GM04503 (cell line): ENCODE results near the gene MTFR1L.
A peak's percentile ranks its signal among the peaks of the same experiment; 100 is the strongest.

Source experiments
- DNase-seq: peaks from one replicate; pipeline ENCODE4 v3.0.0-alpha.2; 2012; ENCODE audit warnings: low read depth

Gene MTFR1L

DNA sequence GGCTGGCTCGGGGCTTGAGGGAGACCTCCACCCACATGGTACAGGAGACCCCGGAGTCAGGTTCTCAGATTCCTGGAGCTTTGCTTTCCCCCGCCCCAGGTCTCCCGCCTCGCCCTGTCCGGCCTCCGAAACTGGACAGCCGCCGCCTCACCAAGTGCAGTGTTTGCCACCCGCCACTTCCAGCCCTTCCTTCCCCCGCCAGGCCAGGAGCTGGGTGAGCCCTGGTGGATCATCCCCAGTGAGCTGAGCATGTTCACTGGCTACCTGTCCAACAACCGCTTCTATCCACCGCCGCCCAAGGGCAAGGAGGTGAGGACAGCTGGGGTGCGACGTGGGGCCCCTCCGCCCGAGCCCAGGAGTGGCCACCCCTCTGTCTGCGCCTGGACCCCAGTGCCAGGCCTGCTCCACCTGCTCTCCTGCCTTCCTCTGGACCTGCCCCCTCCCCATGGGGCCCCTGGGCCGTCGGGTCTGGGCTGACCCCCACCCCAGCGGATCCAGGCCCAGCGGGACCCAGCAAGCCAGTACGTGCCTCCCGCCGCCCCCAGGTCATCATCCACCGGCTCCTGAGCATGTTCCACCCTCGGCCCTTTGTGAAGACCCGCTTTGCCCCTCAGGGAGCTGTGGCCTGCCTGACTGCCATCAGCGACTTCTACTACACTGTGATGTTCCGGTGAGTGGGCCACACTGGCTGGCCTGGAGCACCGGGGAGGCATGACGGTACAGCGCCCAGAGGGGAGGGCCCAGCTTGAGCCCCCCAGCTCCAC lies 11.1 kb upstream of the MTFR1L start:
- no peak for DNase-seq

DNA sequence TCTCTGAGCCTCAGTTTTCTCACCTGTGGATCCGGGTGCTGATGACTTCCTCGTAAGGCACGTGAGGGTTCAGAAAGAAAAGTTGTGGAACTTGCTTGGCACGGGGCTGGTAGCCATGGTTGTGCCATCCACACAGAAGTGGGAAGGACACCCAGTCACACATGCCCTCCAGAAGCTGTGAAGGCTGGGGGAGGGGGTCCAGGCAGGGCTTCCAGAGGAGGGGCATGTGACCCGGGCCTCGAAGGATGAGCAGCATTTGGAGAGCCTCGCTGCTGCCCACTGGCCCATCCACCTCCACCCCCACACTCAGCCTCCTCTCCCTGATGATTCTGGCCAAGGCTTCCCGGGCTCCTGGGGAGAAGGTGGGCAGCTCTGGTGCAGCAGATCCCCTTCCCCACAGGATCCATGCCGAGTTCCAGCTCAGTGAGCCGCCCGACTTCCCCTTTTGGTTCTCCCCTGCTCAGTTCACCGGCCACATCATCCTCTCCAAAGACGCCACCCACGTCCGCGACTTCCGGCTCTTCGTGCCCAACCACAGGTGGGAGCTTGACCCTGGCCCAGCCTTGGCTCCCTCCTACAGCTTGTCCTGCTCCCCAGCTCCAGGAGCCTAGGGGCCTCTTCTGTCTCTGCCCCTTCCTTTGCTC lies 10.3 kb upstream of the MTFR1L start:
- DNase-seq, result no peak

DNA sequence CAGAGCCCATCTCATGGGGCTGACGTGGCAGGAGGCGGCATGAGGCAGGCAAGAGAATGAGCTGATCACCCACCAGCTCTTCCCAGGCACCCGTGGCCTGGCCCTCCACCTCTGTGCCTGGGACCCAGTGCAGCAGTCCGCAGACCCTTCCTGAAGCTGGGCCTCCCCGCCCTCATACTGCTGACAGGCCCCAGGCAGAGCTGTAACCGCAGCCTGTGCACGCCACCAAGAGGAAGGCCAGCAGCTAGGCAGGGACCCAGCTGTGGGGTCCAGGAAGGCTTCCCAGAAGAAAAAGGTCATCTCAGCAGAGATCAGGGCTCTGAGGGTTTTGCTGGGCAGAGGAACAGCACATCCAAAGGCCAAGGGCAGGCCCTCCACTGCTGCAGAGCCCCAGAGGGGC lies 9.8 kb upstream of the MTFR1L start:
- no peak for DNase-seq

DNA sequence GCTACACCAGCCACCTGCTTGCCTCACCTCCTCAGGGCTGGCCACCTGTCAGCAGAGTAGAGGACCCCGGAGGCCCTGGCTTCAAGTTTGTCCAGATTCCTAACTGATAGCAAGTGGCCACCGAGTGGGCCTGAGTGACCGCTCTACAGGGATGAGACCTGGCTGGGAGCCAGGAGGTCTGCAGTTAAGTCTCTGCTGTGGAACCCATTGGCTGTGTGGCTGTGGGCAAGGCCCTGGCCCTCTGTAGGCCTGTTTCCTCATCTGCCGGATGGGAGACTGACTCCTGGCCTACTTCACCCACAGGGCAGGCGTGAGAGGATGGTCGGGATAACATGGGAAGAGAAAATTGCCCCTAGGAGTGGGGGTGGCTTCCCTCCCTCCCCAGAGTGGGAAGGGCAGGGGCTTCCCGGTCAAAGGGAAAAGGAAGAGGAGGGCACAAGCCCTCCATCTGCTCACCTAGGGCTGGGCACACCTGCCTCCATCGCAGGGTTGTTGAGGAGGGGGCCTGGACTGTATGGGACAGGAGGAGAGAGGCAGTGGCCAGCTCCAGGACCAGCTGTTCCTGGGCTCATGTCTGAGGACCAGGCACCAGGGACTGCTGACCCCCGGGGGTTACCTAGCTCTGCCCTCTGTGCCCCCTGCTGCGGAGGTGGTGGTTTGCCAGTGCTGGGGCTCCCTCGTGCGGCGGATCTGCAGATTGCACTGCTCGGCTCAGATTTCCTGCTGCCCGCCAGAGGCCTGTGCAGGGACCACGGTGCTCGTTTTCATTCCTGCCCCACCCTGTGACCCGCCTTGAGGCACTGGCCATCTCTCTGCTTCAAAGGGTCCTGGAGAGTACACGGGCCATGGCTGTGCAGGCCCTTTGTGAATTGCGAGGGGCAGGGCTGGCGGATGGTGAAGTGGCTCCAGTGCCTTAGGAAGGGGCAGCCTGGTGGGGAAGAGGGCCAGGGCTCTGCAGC lies 9.1 kb upstream of the MTFR1L start:
- no peak for DNase-seq

DNA sequence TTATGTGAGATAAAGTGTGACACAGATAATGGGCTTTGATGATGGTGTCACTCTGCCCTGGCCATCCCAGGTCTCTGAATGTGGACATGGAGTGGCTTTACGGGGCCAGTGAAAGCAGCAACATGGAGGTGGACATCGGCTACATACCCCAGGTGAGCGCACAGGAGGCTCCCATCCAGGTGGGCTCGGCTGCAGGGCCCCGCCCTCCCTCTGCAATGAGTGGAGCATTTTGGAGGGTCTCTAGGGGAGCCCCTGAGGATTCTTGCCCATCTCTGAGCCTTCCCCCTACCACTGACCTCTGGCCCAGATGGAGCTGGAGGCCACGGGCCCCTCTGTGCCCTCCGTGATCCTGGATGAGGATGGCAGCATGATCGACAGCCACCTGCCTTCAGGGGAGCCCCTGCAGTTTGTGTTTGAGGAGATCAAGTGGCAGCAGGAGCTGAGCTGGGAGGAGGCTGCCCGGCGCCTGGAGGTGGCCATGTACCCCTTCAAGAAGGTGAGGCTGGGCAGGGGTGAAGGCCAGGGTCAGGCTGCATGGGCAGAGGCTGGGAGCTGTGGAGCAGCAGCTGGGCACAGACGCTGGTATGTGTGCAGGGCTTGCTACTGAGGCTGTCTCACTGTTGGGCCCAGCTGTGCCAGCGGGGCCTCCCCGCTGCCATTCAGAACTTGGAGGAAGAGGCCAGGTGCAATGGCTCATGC lies 8.2 kb upstream of the MTFR1L start:
- DNase-seq, result no peak

DNA sequence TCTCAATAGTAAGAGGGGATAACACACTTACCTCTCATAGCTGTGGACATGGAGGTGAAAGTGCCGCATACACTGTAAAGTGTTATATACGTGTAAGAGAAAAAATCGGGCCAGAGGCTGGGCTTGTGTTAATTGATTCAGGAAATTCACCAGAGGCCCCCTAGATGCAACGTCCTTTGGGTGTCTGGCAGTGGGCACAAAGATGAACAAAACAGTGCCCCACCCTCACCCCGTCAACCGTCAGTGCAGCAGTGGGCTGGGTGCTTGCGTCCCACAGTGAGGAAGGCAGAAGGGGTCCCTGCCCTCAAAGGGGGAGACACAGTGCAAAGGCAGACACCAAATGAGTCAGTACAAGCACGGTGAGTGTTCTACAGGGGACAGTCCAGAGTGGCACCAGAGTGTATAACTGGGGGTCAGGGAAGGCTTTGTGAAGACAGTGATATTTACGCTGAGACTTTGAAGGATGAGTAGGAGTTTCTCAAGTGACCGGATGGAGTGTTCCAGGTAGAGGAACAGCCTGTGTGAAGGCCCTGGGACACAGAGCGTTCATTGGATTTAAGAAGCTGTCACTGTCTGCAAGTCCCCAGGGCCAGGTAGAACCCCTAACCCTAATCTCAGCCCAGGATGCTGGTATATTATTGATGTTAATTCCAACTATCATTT lies 6.6 kb upstream of the MTFR1L start:
- no peak for DNase-seq

DNA sequence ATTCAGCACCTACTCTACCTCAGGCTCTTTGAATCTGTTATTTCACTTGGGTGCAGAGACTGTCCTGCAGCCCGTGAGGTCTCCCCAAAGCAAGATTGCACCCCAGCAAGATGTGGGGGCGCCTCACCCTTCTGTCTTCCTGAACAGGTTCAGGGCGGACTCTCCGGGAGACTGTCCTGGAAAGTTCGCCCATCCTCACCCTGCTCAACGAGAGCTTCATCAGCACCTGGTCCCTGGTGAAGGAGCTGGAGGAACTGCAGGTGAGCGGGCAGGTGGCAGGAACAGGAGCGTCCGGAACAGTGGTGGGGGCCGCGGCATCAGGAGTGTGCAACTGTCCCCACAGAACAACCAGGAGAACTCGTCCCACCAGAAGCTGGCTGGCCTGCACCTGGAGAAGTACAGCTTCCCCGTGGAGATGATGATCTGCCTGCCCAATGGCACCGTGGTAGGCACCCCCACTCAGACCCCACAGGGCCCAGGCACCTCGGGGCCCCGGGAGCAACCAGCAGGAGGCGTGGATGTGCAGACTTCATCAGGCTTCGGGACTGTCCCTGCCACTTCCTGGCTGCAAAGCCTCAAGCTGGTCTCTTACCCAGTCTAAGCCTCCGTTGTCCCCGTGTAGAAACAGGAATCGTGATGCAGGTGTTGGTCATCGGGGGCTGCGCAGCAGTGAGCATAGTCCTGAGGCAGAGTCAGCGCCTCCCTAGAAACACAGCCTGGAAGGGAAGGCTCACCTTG lies 5.9 kb upstream of the MTFR1L start:
- DNase-seq, result no peak

DNA sequence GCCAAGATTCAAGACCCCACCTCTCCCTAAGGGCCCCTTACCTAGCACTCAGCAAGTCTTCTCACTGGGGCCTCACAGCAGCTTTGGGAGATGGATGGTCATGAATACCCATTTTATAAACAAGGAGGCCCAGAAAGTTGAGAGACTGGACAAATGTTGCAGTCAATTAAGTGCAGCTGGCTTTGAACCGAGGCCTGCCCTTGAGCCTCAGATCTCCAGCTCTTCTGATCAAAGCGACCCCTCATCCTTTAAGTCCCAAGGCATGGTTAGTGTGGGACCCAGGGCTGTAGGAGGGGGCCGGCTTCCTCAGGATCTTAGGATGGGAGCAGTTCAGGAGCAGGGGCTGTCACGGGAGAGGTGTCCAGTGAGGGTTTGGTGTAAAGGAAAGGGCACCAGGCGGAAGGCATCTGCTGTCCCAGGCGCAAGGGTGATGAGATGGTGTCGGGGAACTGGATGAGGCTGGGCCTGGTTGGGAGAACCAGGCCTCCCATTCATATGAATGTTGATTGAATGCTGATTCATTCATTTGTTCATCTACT lies 5.1 kb upstream of the MTFR1L start:
- DNase-seq, result no peak

DNA sequence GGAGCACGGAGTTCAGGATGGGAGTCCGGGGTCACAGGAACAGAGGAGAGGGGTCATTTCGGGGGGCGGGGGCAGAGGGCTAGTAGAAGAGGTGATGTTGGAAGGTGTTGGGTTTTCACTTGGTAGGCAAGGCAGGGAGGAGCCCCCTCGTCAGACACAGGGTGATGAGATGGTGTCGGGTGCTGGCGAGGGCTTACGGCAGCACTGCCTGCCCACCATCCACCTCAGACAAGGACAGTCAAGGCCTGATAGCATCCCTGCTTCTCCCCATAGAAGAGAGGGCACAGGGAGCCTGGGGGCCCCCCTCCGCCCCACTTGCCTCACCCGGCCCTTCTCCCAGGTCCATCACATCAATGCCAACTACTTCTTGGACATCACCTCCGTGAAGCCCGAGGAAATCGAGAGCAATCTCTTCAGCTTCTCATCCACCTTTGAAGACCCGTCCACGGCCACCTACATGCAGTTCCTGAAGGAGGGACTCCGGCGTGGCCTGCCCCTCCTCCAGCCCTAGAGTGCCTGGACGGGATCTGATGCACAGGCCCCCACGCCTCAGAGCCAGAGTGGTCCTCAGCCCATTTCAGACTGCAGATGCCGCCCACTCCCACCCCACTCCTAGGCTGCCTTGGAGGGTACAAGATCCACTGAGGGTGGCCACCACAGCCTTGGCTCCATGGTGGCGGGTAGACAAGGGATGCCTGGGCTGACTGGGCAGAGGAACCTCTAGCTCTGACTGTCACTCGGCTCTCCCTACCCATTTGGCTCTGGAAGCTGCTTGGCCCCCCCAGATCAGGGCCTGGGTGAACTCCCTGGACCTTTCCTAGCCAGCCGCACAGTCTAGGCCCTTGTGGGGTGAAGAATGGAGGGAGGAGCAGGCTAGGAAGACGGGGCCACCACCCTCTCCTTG lies 4.3 kb upstream of the MTFR1L start:
- no peak for DNase-seq

DNA sequence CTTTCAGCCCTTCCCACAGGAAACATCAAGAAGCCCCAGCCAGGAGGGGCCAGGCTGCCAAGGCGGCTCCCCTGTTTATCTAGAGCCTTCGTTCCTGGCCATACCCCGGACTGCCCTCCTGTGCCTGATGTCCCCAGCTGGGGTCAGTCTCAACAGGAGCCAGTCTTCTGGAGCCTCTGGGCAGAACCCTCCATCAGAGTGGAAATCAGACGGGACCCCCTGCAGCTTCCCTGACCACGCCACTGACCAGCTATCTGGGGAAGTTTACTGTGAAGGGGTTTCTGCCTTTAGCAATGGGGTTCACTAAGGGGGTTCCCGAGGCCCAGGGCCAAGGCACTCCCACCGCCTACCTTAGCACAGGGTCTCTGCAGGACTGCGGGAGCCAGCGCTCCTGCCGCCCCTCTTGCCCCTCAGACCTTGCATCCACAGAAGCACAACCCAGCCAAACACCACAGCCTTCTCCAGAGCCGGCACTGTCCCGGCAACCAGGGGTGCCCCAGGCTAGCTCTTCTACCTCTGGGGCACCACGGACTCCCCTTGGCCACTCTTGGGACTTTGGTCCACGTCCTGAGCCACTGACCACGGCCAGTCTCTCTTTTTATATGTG lies 3.5 kb upstream of the MTFR1L start:
- no peak for DNase-seq

DNA sequence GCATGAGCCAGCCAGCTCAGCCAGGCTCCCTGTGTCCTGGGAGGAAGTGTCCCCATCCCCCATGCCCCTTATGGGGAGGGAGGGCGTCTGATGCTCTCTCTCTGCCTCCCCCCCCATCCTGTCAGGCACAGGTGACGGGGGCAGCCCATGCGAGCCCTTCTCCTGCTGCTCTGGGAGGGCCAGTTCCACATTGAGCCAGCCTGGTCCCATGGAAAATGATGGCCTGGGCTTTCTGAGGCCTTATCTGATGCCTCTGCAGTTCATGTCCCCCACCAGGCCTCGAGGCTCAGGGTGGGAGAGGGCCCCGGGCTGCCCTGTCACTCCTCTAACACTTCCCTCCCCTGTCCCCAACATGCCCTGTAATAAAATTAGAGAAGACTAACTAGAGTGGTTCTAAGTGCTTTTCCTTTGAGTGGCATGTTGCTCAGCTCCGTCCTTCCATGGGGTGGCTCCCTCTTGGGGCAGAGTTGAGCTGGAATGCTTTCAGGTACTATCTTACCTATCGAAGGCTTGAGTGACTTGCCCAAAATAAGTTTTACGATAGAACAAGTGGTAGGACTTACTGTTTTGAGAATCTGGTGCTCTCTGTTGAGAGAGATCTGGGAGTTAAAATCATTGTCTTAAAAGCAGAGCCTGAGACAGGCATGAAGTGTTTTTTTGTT lies 1.8 kb upstream of the MTFR1L start:
- DNase-seq, result no peak

DNA sequence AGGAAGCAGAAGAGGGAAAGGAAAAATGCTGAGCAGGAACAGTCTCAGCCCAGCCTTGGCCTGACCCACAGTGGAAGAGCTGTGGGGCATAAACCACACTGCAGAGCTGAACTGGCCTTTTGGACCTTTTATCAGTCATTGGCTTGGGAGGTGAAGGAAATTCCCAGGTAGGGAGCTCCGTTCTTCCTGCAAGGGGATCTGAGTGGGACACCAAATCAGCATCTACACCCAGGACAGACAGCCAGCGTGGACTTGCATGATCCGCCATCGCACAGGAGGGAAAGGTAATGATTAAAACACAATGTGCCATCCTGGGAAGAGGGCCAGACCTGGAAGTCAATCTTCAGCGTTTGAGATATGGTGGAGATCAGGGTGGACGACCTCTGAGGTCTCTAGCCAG lies 1.2 kb upstream of the MTFR1L start:
- DNase-seq, result no peak

DNA sequence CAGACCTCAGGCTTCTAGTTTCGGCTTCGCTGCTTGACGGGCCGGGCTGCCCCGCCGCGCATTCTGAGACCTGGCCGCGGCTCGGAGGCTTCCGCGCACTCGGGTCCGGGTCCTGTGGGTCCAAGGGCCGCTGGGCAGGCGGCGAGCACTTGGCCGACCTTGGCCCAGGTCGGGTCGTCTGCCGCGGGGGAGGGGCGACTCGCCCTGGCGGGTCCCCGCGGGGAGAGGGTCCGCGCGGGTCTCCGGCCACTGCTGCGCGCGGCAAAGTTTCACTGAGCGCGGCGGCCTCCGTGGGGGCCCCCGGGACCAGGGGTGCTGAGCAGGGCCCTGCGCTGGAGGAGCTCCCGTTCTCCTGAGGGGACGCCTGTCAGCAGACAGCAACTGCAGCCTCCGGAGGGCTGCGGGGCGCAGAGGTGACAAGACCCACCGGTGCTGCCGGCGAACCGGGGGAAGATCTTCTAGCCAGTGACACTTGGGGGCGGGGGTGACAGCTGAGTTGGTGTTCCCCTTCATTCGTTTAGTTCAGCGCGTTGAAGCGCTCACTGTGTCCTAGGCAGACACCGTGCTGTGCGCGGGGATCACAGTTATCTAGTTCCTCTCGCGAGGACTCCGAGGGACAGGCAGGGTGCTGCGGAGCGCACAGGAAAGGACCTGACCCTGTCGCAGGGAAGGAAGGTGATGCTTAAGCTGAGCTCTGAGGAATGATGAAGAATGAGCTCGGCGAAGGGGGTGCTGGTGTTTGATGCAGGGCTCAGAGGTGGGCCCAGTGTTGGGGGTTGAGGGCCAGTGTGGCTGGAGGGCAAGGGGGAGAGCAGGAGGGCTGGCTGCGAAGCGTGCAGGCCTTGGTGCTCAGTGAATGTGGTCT lies 725 bp downstream of the MTFR1L start:
- peak; percentile 29 for DNase-seq

DNA sequence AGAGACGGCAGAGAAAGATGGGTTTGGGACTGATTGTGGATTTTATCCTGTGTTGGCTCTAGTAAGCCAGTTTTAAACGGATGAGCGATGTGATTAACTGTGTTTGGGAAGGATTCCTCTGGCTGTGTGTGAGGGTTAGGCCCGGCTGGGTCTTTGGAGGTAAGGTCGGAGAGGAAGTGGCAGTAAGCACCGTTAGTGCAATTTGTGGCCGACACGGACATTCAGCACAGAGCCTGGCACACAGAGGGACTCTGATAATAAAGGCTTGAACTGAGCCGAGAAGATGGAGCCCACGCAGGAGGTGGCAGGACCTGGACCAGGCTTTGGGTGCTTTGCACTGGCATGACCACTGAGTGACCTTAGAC lies 1.3 kb downstream of the MTFR1L start:
- DNase-seq, result no peak

DNA sequence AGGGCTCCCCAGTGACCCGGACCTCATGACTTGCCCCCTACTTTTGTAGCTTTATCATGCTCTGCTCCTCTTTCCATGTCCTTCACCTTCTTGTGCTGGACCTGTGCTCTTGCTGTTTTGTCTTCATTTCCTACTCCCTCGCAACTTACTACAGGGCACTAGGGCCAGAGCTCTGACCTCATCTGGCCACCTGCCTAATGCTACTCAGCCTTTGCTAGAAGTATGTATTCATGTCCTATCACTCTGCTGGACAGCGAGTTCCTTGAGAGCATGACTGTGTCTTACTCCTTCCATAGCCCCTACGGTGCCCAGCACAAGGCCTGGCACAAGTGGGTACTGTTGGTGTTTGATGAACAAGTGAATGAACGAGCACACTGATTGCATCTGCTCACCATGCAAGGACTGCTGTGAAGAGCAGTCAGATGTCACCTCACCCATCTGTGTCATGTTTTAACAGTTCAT lies 1.9 kb downstream of the MTFR1L start:
- peak; percentile 33 for DNase-seq

DNA sequence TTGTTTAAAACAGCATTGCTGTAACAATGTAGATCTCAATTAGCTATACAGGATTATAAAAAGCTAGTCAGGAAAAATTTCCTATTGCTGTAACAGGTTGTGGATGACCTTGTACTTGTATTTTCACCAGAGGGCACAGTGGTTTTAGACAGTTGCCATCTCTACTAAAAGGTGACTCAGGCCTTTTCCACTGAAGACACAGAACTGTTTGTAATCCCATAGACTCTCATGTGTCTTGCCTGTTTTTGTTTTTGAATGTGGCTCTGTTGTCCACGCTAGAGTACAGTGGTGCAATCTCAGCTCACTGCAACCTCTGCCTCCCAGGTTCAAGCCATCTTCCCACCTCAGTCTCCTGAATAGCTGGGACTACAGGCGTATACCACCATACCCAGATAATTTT lies 5.9 kb downstream of the MTFR1L start:
- no peak for DNase-seq

DNA sequence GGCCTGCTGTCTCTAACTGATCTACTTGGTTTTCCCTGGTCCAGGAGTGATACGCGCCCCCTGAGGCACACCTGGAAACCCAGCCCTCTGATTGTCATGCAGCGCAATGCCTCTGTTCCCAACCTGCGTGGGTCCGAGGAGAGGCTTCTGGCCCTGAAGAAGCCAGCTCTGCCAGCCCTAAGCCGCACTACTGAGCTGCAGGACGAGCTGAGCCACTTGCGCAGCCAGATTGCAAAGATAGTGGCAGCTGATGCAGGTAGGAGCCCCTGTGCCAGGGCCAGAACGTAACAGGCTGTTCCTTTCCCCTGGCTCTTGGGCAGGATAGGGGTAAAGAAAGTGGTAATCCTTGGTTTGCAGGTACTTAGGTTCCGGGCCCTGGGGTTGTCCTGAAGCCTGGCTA lies 6.8 kb downstream of the MTFR1L start:
- DNase-seq, result no peak

DNA sequence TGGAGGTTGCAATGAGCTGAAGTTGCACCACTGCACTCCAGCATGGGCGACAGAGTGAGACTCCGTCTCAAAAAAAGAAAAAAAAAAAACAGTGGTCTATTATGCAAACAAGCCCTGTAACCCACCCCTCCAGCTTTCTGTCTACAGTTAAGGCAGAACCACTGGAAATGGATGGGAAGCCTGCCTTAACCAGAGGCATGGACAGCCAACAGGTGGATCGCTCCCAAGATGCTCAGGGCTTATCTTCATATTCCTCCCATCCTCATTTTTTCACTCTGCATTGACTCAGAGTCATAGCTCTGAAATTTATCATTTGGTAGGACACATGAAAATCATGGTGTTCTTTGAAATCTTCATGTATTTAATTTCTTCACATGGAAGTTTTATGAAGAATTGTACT lies 8.7 kb downstream of the MTFR1L start:
- no peak for DNase-seq
